ENCODE results near the gene GPR4.

The GPR4 gene

GRCh38 chr19:45597425-45598111 lies 4.4 kb downstream of the GPR4 start:
- no peaks in the 10 kb centered on the region for H3K36me3 ChIP-seq (ENCODE audit: insufficient read depth, low read length)
- H3K9me3 ChIP-seq (ENCODE audit: low read length): no peaks in the 10 kb centered on the region
- H3K27me3 ChIP-seq (ENCODE audit: control insufficient read depth in 1 of 2, insufficient read depth in 2 of 2, low read length in 2 of 2): peaks cover 47 to 66% of the 10 kb centered on the region in 2 donors
- H3K9ac ChIP-seq (ENCODE audit: low read length): no peak overlapping the region
- no peak overlapping the region for H3K4me3 ChIP-seq (ENCODE audit: low read depth in 1 of 2, low read length in 2 of 2)
- H3K27ac ChIP-seq (ENCODE audit: low read depth, low read length): no peak overlapping the region
- no peaks in the 10 kb centered on the region for H3K4me1 ChIP-seq (ENCODE audit: insufficient read depth, low read length)

GRCh38 chr19:45595814-45596213 lies 6.2 kb downstream of the GPR4 start:
- Histone ChIP-seq H3K36me3 (ENCODE audit: insufficient read depth, low read length) (no peaks in the 10 kb centered on the region), H3K27me3 (ENCODE audit: control insufficient read depth in 1 of 2, insufficient read depth in 2 of 2, low read length in 2 of 2) (peaks cover 32 to 60% of the 10 kb centered on the region in 2 donors), H3K27ac (ENCODE audit: low read depth, low read length) (no peak overlapping the region)

GRCh38 chr19:45593520-45593919 lies 8.5 kb downstream of the GPR4 start:
- H3K27ac ChIP-seq (ENCODE audit: low read depth, low read length): no peak overlapping the region
- H3K9me3 ChIP-seq (ENCODE audit: low read length): no peaks in the 10 kb centered on the region
- H3K9ac ChIP-seq (ENCODE audit: low read length): no peak overlapping the region
- H3K27me3 ChIP-seq (ENCODE audit: control insufficient read depth in 1 of 2, insufficient read depth in 2 of 2, low read length in 2 of 2): peaks cover 10 to 42% of the 10 kb centered on the region in 2 donors
- H3K36me3 ChIP-seq (ENCODE audit: insufficient read depth, low read length): no peaks in the 10 kb centered on the region
- no peak overlapping the region for H3K4me3 ChIP-seq (ENCODE audit: low read depth in 1 of 2, low read length in 2 of 2)
- no peaks in the 10 kb centered on the region for H3K4me1 ChIP-seq (ENCODE audit: insufficient read depth, low read length)

More at GRCh38 chr19:45595814-45596213, 6.2 kb downstream of the GPR4 start:
- Histone ChIP-seq H3K9ac (ENCODE audit: low read length) (no peak overlapping the region), H3K4me3 (ENCODE audit: low read depth in 1 of 2, low read length in 2 of 2) (no peak overlapping the region), H3K9me3 (ENCODE audit: low read length) (no peaks in the 10 kb centered on the region), H3K4me1 (ENCODE audit: insufficient read depth, low read length) (no peaks in the 10 kb centered on the region)

GRCh38 chr19:45592366-45592765 lies 9.6 kb downstream of the GPR4 start:
- Histone ChIP-seq H3K4me1 (ENCODE audit: insufficient read depth, low read length) (no peaks in the 10 kb centered on the region), H3K9me3 (ENCODE audit: low read length) (no peaks in the 10 kb centered on the region), H3K4me3 (ENCODE audit: low read depth in 1 of 2, low read length in 2 of 2) (no peak overlapping the region), H3K36me3 (ENCODE audit: insufficient read depth, low read length) (no peaks in the 10 kb centered on the region), H3K27ac (ENCODE audit: low read depth, low read length) (no peak overlapping the region), H3K27me3 (ENCODE audit: control insufficient read depth in 1 of 2, insufficient read depth in 2 of 2, low read length in 2 of 2) (peaks cover 0 to 30% of the 10 kb centered on the region in 2 donors), H3K9ac (ENCODE audit: low read length) (no peak overlapping the region)

- Histone ChIP-seq H3K27me3 (ENCODE audit: control insufficient read depth in 1 of 2, insufficient read depth in 2 of 2, low read length in 2 of 2) (peaks cover 0 to 23% of the 10 kb centered on the region in 2 donors), H3K9ac (ENCODE audit: low read length) (no peak overlapping the region), H3K36me3 (ENCODE audit: insufficient read depth, low read length) (no peaks in the 10 kb centered on the region), H3K9me3 (ENCODE audit: low read length) (no peaks in the 10 kb centered on the region), H3K27ac (ENCODE audit: low read depth, low read length) (no peak overlapping the region), H3K4me1 (ENCODE audit: insufficient read depth, low read length) (no peaks in the 10 kb centered on the region), H3K4me3 (ENCODE audit: low read depth in 1 of 2, low read length in 2 of 2) (no peak overlapping the region)
Observed at GRCh38 chr19:45591638-45592005, 10.4 kb downstream of the GPR4 start.

- H3K27me3 ChIP-seq (ENCODE audit: control insufficient read depth in 1 of 2, insufficient read depth in 2 of 2, low read length in 2 of 2): peaks cover 0 to 21% of the 10 kb centered on the region in 2 donors
- H3K4me3 ChIP-seq (ENCODE audit: low read depth in 1 of 2, low read length in 2 of 2): no peak overlapping the region
- H3K36me3 ChIP-seq (ENCODE audit: insufficient read depth, low read length): no peaks in the 10 kb centered on the region
- no peak overlapping the region for H3K9ac ChIP-seq (ENCODE audit: low read length)
- no peaks in the 10 kb centered on the region for H3K9me3 ChIP-seq (ENCODE audit: low read length)
- no peaks in the 10 kb centered on the region for H3K4me1 ChIP-seq (ENCODE audit: insufficient read depth, low read length)
- H3K27ac ChIP-seq (ENCODE audit: low read depth, low read length): no peak overlapping the region
Observed at GRCh38 chr19:45591004-45591637, 10.9 kb downstream of the GPR4 start.

- Histone ChIP-seq H3K27ac (ENCODE audit: low read depth, low read length) (no peak overlapping the region), H3K4me1 (ENCODE audit: insufficient read depth, low read length) (peaks cover 2% of the 10 kb centered on the region), H3K9ac (ENCODE audit: low read length) (no peak overlapping the region), H3K9me3 (ENCODE audit: low read length) (no peaks in the 10 kb centered on the region), H3K27me3 (ENCODE audit: control insufficient read depth in 1 of 2, insufficient read depth in 2 of 2, low read length in 2 of 2) (peaks cover 0 to 16% of the 10 kb centered on the region in 2 donors), H3K4me3 (ENCODE audit: low read depth in 1 of 2, low read length in 2 of 2) (no peak overlapping the region), H3K36me3 (ENCODE audit: insufficient read depth, low read length) (no peaks in the 10 kb centered on the region)
Observed at GRCh38 chr19:45590300-45591003, 11.6 kb downstream of the GPR4 start.

GRCh38 chr19:45589768-45590167 lies 12.2 kb downstream of the GPR4 start:
- Histone ChIP-seq H3K9me3 (ENCODE audit: low read length) (no peaks in the 10 kb centered on the region), H3K27ac (ENCODE audit: low read depth, low read length) (no peak overlapping the region), H3K4me3 (ENCODE audit: low read depth in 1 of 2, low read length in 2 of 2) (no peak overlapping the region), H3K36me3 (ENCODE audit: insufficient read depth, low read length) (no peaks in the 10 kb centered on the region), H3K4me1 (ENCODE audit: insufficient read depth, low read length) (peaks cover 7% of the 10 kb centered on the region), H3K27me3 (ENCODE audit: control insufficient read depth in 1 of 2, insufficient read depth in 2 of 2, low read length in 2 of 2) (peaks cover 0 to 16% of the 10 kb centered on the region in 2 donors), H3K9ac (ENCODE audit: low read length) (no peak overlapping the region)

- no peak overlapping the region for H3K27ac ChIP-seq (ENCODE audit: low read depth, low read length)
- no peak overlapping the region for H3K4me3 ChIP-seq (ENCODE audit: low read depth in 1 of 2, low read length in 2 of 2)
- peaks cover 0 to 16% of the 10 kb centered on the region in 2 donors for H3K27me3 ChIP-seq (ENCODE audit: control insufficient read depth in 1 of 2, insufficient read depth in 2 of 2, low read length in 2 of 2)
- H3K9ac ChIP-seq (ENCODE audit: low read length): no peak overlapping the region
- H3K4me1 ChIP-seq (ENCODE audit: insufficient read depth, low read length): peaks cover 7% of the 10 kb centered on the region
- no peaks in the 10 kb centered on the region for H3K9me3 ChIP-seq (ENCODE audit: low read length)
- no peaks in the 10 kb centered on the region for H3K36me3 ChIP-seq (ENCODE audit: insufficient read depth, low read length)
Observed at GRCh38 chr19:45587873-45588272, 14.1 kb downstream of the GPR4 start.

- Histone ChIP-seq H3K4me3 (ENCODE audit: low read depth in 1 of 2, low read length in 2 of 2) (peak overlapping the region; percentile 56 to 83), H3K27ac (ENCODE audit: low read depth, low read length) (peak overlapping the region; percentile 88), H3K36me3 (ENCODE audit: insufficient read depth, low read length) (no peaks in the 10 kb centered on the region)
Observed at GRCh38 chr19:45585158-45585577, 16.8 kb downstream of the GPR4 start.

GRCh38 chr19:45584332-45585157 lies 17.5 kb downstream of the GPR4 start, which contains the start of gene OPA3:
OPA3 (minus strand) TSS chr19:45584802; CDS start chr19:45584764, 38 bp downstream.
- Histone ChIP-seq H3K4me3 (ENCODE audit: low read depth in 1 of 2, low read length in 2 of 2) (peak within 1 kb of the TSS; percentile 56 to 83), H3K4me1 (ENCODE audit: insufficient read depth, low read length) (peaks cover 7% of the 10 kb centered on the region), H3K27ac (ENCODE audit: low read depth, low read length) (peak within 1 kb of the TSS; percentile 88), H3K36me3 (ENCODE audit: insufficient read depth, low read length) (no peaks in the 10 kb centered on the region), H3K9me3 (ENCODE audit: low read length) (no peaks in the 10 kb centered on the region), H3K27me3 (ENCODE audit: control insufficient read depth in 1 of 2, insufficient read depth in 2 of 2, low read length in 2 of 2) (no peaks in the 10 kb centered on the region), H3K9ac (ENCODE audit: low read length) (peak within 1 kb of the TSS; percentile 98)

More at GRCh38 chr19:45585158-45585577, 16.8 kb downstream of the GPR4 start:
- H3K4me1 ChIP-seq (ENCODE audit: insufficient read depth, low read length): peaks cover 7% of the 10 kb centered on the region
- no peaks in the 10 kb centered on the region for H3K27me3 ChIP-seq (ENCODE audit: control insufficient read depth in 1 of 2, insufficient read depth in 2 of 2, low read length in 2 of 2)
- H3K9me3 ChIP-seq (ENCODE audit: low read length): no peaks in the 10 kb centered on the region
- H3K9ac ChIP-seq (ENCODE audit: low read length): peak overlapping the region; percentile 78
